Measurements from ENCODE around the gene LCE4A. TPM values are rescaled to one million over a fixed set of nuclear protein-coding genes. Genes with fewer than 3 reads are reported as not detected.

The LCE4A gene
- total and polyA plus RNA-seq, 9 of the 15 experiments (the other 6 are each of a cell fraction or from before 2014, with no cell fraction given): not detected

DNA sequence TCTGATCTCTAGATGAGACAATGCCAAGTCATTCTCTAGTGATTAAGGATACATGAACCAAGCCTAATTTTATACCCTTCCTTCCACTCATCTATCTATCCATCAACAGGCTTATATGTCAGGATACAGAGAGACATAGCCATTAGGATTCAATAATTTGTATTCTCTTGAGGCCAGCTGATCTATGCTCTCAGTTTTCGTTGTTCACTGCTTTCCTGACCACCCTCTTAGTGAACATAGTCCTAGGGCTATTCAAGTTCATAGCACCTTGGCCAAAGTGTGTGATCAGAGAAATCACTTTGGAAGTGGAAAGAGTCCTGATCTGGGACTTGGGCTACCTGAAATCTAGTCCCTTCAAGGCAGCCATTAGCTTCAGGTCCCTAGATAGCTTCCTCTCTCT is 45.6 kb downstream of the LCE4A start:
- H3K9ac ChIP-seq (ENCODE audit: insufficient read depth in 1 of 2, low read depth in 2 of 2, low read length in 2 of 2): no peak overlapping the region
- DNase-seq (ENCODE audit: extremely low read depth in 1 of 4, low spot score in 3 of 4) (no peak), FAIRE-seq (no peak), ATAC-seq (no peak)
- H3K79me2 ChIP-seq (ENCODE audit: control insufficient read depth, insufficient read depth, low read length): no peaks in the 10 kb centered on the region
- H3K9me1 ChIP-seq (ENCODE audit: control insufficient read depth, insufficient read depth, low read length): no peaks in the 10 kb centered on the region
- no peaks in the 10 kb centered on the region; a peak in 1 of 5 replicates for H3K27me3 ChIP-seq (ENCODE audit: control insufficient read depth in 2 of 2, insufficient read depth in 2 of 2, low read length in 2 of 2)
- in situ Hi-C loops (cut with MboI) (no loop called here), intact Hi-C loops (cut with micrococcal nuclease) (no loop called here)
- TF ChIP-seq ZNF583 (CRISPR knock-in tag; IDR thresholded peaks at IDR 0.05) (no peak), MCM3 (IDR thresholded peaks at IDR 0.05) (no peak), MAFF (IDR thresholded peaks at IDR 0.05; ENCODE audit: low read length) (no peak), KDM5B (IDR thresholded peaks at IDR 0.05; ENCODE audit: insufficient replicate concordance, low read depth, low read length) (no peak), ESRRB (CRISPR knock-in tag; IDR thresholded peaks at IDR 0.05; ENCODE audit: borderline replicate concordance) (no peak), NR3C1 (CRISPR knock-in tag; IDR thresholded peaks at IDR 0.05) (no peak), CHCHD3 (CRISPR knock-in tag; IDR thresholded peaks at IDR 0.05) (no peak), TCF7L2 (IDR thresholded peaks at IDR 0.05; ENCODE audit: low read depth, low read length) (no peak), CTBP1 (IDR thresholded peaks at IDR 0.05; ENCODE audit: borderline replicate concordance) (no peak), YY1 (IDR thresholded peaks at IDR 0.05; ENCODE audit: borderline replicate concordance in 1 of 3, control insufficient read depth in 1 of 3, extremely low read depth in 1 of 3, insufficient read depth in 3 of 3, insufficient read length in 1 of 3, insufficient replicate concordance in 2 of 3, low read depth in 1 of 3, low read length in 2 of 3) (no peak), SP2 (IDR thresholded peaks at IDR 0.05; ENCODE audit: extremely low read depth, low read depth, low read length, poor library complexity, severe bottlenecking) (no peak), SMC3 (conservative IDR thresholded peaks at IDR 0.05; ENCODE audit: insufficient read depth, low read depth, low read length) (no peak), ZC3H8 (IDR thresholded peaks at IDR 0.05) (no peak), ZNF12 (CRISPR knock-in tag; IDR thresholded peaks at IDR 0.05) (no peak)
- TF ChIP-seq, protein P1, sequence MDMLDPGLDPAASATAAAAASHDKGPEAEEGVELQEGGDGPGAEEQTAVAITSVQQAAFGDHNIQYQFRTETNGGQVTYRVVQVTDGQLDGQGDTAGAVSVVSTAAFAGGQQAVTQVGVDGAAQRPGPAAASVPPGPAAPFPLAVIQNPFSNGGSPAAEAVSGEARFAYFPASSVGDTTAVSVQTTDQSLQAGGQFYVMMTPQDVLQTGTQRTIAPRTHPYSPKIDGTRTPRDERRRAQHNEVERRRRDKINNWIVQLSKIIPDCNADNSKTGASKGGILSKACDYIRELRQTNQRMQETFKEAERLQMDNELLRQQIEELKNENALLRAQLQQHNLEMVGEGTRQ (CRISPR knock-in tag; IDR thresholded peaks at IDR 0.05): no peak
- TF ChIP-seq, protein P2, sequence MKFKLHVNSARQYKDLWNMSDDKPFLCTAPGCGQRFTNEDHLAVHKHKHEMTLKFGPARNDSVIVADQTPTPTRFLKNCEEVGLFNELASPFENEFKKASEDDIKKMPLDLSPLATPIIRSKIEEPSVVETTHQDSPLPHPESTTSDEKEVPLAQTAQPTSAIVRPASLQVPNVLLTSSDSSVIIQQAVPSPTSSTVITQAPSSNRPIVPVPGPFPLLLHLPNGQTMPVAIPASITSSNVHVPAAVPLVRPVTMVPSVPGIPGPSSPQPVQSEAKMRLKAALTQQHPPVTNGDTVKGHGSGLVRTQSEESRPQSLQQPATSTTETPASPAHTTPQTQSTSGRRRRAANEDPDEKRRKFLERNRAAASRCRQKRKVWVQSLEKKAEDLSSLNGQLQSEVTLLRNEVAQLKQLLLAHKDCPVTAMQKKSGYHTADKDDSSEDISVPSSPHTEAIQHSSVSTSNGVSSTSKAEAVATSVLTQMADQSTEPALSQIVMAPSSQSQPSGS (CRISPR knock-in tag; IDR thresholded peaks at IDR 0.05): no peak
- TF ChIP-seq, protein P3, sequence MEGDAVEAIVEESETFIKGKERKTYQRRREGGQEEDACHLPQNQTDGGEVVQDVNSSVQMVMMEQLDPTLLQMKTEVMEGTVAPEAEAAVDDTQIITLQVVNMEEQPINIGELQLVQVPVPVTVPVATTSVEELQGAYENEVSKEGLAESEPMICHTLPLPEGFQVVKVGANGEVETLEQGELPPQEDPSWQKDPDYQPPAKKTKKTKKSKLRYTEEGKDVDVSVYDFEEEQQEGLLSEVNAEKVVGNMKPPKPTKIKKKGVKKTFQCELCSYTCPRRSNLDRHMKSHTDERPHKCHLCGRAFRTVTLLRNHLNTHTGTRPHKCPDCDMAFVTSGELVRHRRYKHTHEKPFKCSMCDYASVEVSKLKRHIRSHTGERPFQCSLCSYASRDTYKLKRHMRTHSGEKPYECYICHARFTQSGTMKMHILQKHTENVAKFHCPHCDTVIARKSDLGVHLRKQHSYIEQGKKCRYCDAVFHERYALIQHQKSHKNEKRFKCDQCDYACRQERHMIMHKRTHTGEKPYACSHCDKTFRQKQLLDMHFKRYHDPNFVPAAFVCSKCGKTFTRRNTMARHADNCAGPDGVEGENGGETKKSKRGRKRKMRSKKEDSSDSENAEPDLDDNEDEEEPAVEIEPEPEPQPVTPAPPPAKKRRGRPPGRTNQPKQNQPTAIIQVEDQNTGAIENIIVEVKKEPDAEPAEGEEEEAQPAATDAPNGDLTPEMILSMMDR (IDR thresholded peaks at IDR 0.05 in 2 of 3, conservative IDR thresholded peaks at IDR 0.05 in 1 of 3; ENCODE audit: insufficient read depth in 2 of 3, low read depth in 1 of 3, low read length in 3 of 3): no peak
- WGBS (ENCODE audit: insufficient coverage, low coverage, missing lambda C conversion rate): 0% methylated on average over 1 of the region's 1 CpG
- BruUV-seq (replicated peaks): no TSS peak
- ChIA-PET CTCF (ENCODE audit: low intra/inter-chr PET ratio) (no interaction called here), POLR2A (no interaction called here)
- H3K27ac ChIP-seq (ENCODE audit: extremely low read depth, low read depth, low read length): no peak overlapping the region
- no peak overlapping the region for H3K4me3 ChIP-seq
- H3K4me2 ChIP-seq (ENCODE audit: insufficient read depth, low read length): no peak overlapping the region
- H2AFZ ChIP-seq (ENCODE audit: low read depth, low read length): no peak overlapping the region
- no peaks in the 10 kb centered on the region; a peak in 1 of 5 replicates for H3K4me1 ChIP-seq (replicated peaks in 1 of 2; ENCODE audit: control insufficient read depth in 2 of 2, insufficient read depth in 2 of 2, low read length in 2 of 2)
- H4K20me1 ChIP-seq (replicated peaks; ENCODE audit: control insufficient read depth, insufficient read depth, low read length): no peaks in the 10 kb centered on the region
- no peaks in the 10 kb centered on the region for H3K9me3 ChIP-seq (replicated peaks; ENCODE audit: control insufficient read depth, insufficient read depth, low read depth, low read length)
- H3K36me3 ChIP-seq (ENCODE audit: control insufficient read depth, insufficient read depth, low read length): no peaks in the 10 kb centered on the region

All from K562 (cell line).